Kidney (tissue), 14 donors: ENCODE measurements around the gene KIAA0513. TPM values are rescaled to one million over a fixed set of nuclear protein-coding genes. Genes with fewer than 3 reads are reported as not detected.

Source experiments
- DNase-seq, 5 donors: peaks; one replicate each; pipeline ENCODE4 v3.0.0-alpha.2; 2013 to 2020
- FAIRE-seq: peaks from 2 replicates; lab custom pipeline; 2012; peaks lifted over from hg19 to GRCh38; lab: Jason Lieb, UNC
- H3K27ac ChIP-seq, 2 donors: one replicate each; pipeline ENCODE4 v1.7.0; 2013; ENCODE audit warnings: low read depth in 2 of 2, low read length in 2 of 2, inconsistent platforms in 1 of 2
- H3K27me3 ChIP-seq: one replicate; pipeline ENCODE4 v1.7.1; 2013; ENCODE audit warnings: low read length, inconsistent platforms; ENCODE audit not compliant: control insufficient read depth, insufficient read depth
- H3K36me3 ChIP-seq, 3 donors: one replicate each; pipeline versions ENCODE4 v1.7.0 to v1.7.1; 2013; ENCODE audit warnings: low read length in 3 of 3, control low read depth in 1 of 3, inconsistent platforms in 1 of 3; ENCODE audit not compliant: insufficient read depth in 3 of 3, control insufficient read depth in 2 of 3
- H3K4me1 ChIP-seq, 3 donors: one replicate each; pipeline versions ENCODE4 v1.7.0 to v1.7.1; 2013; ENCODE audit warnings: low read length in 3 of 3, inconsistent platforms in 1 of 3, low read depth in 1 of 3; ENCODE audit not compliant: control insufficient read depth in 2 of 3, insufficient read depth in 2 of 3
- H3K4me3 ChIP-seq, 3 donors: one replicate each; pipeline versions ENCODE4 v1.7.0 to v1.8.1; 2013; ENCODE audit warnings: low read length in 3 of 3, control low read depth in 1 of 3, inconsistent platforms in 1 of 3
- H3K9ac ChIP-seq, 3 donors: one replicate each; pipeline versions ENCODE4 v1.7.0 to v1.7.1; 2013; ENCODE audit warnings: low read length in 3 of 3, control low read depth in 1 of 3, inconsistent platforms in 1 of 3
- H3K9me3 ChIP-seq, 3 donors: one replicate each; pipeline versions ENCODE4 v1.7.0 to v1.7.1; 2013; ENCODE audit warnings: low read length in 3 of 3, control low read depth in 1 of 3, inconsistent platforms in 1 of 3; ENCODE audit not compliant: control insufficient read depth in 2 of 3, insufficient read depth in 1 of 3
- intact Hi-C: fragments of 100-400 bp; cut with DNase I; formaldehyde crosslinking; loops from one replicate; pipeline ENCODE4 v1.11.1; 2022
- polyA plus RNA-seq: library from polyadenylated mRNA; stranded (reverse); fragments of 350-450 nt; fragmentation: Illumina TruSeq; extraction: RNeasy Lipid Tissue Mini Kit (QIAGEN cat#74804); gene quantifications from one replicate; pipeline ENCODE4 v1.2.3, GENCODE V29; 2014; ENCODE audit warnings: low read depth, low replicate concordance; ENCODE audit not compliant: insufficient read depth
- total RNA-seq: library from RNA; stranded (reverse); fragmentation: NEBNext Ultra II Directional; extraction: Animal tissue kit (Norgen Biotek cat#: 25700); gene quantifications from one replicate; pipeline ENCODE4 v1.2.1, GENCODE V29; 2021
- TF ChIP-seq, protein P1 (sequence below): IDR thresholded peaks from 3 replicates; pipeline ENCODE4 v1.5.1; 2012; ENCODE audit warnings: mild to moderate bottlenecking, moderate library complexity, borderline replicate concordance; ENCODE audit not compliant: insufficient read depth; ENCODE audit errors: extremely low read depth
- donor health status: control.
- donor health status: control.
- donor health status: control.
- donor health status: control.
- donor health status: control.
- donor health status: DM: yes; HTN: yes; CAD: no.
- donor health status: Normal renal cell carcinoma (clear cell type).

The KIAA0513 gene
- total and polyA plus RNA-seq, 2 donors from 2014 or later, result 2.6 to 19.2 TPM

DNA sequence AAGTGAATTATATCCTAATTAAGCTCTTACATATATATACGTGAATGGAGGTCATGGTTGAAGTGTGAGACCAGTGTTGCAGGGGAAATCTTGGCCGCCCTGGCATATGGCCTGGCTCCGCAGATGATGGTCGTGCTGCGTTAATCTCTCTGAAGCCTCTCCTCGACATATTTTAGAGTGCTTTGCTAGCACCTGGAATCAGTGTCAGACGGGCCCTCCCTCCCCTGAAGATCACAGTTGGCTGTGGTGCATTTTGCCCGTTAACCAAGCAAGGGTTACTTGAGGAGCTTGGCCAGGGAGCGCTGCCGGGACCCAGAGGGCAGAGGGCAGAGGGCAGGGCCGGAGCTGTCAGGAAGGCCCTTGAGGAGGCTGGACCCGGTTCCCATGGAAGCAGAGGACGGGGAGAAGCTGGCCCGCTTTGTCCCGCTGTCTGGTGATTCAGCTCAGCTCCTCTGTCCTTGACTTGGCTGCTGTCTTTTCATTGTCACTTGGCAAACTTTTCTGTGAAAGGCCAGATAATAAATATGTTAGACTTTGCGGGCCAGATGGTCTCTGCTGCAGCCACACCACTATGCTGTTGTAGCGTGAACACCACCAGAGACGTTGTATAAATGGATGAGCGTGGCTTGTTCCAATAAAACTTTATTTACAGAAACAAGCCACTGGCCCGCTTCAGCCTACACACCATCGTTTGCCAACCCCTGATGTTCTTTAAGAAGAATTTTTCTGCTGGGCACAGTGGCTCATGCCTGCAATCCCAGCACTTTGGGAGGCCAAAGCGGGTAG is 52.4 kb downstream of the KIAA0513 start:
- DNase-seq (peak in 1 of 5 donors; percentile 48), FAIRE-seq (no peak)
- Histone ChIP-seq H3K27me3 (no peaks in the 10 kb centered on the region), H3K9me3 (no peaks in the 10 kb centered on the region), H3K9ac (no peak overlapping the region), H3K27ac (no peak overlapping the region), H3K4me1 (no peaks in the 10 kb centered on the region), H3K36me3 (peaks cover 0 to 4% (median 3%) of the 10 kb centered on the region in 3 donors), H3K4me3 (no peak overlapping the region)
- TF ChIP-seq, protein P1, sequence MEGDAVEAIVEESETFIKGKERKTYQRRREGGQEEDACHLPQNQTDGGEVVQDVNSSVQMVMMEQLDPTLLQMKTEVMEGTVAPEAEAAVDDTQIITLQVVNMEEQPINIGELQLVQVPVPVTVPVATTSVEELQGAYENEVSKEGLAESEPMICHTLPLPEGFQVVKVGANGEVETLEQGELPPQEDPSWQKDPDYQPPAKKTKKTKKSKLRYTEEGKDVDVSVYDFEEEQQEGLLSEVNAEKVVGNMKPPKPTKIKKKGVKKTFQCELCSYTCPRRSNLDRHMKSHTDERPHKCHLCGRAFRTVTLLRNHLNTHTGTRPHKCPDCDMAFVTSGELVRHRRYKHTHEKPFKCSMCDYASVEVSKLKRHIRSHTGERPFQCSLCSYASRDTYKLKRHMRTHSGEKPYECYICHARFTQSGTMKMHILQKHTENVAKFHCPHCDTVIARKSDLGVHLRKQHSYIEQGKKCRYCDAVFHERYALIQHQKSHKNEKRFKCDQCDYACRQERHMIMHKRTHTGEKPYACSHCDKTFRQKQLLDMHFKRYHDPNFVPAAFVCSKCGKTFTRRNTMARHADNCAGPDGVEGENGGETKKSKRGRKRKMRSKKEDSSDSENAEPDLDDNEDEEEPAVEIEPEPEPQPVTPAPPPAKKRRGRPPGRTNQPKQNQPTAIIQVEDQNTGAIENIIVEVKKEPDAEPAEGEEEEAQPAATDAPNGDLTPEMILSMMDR, result no peak
- intact Hi-C loops, result no loop called here

DNA sequence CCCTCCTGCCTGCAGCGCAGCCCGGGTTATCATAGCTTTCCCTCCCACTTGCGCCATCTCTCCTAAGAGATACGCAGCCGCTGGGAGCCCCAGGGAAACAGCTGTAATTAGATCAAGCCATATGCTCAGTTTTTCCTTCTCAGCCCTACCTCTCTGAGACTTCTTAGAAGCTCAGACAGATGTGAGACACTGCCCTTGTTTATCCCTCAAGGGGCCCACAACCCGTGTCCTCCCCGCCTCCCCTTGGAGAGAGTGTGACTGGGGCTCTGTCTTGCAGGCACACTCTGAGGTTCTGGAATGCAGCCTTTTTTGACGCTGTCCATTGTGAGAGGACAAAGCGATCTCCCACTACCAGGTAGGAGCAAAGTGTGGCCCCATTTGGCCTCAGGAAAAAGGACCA is 53.4 kb downstream of the KIAA0513 start:
- no peaks in the 10 kb centered on the region for H3K27me3 ChIP-seq
- H3K4me3 ChIP-seq, result no peak overlapping the region
- no peaks in the 10 kb centered on the region for H3K4me1 ChIP-seq
- intact Hi-C loops, result no loop called here
- no peaks in the 10 kb centered on the region for H3K9me3 ChIP-seq
- H3K9ac ChIP-seq, result no peak overlapping the region
- DNase-seq, result peak in 1 of 5 donors; percentile 49
- H3K27ac ChIP-seq, result no peak overlapping the region
- TF ChIP-seq, protein P1, result no peak
- H3K36me3 ChIP-seq, result peaks cover 0 to 4% (median 3%) of the 10 kb centered on the region in 3 donors
- FAIRE-seq, result no peak

DNA sequence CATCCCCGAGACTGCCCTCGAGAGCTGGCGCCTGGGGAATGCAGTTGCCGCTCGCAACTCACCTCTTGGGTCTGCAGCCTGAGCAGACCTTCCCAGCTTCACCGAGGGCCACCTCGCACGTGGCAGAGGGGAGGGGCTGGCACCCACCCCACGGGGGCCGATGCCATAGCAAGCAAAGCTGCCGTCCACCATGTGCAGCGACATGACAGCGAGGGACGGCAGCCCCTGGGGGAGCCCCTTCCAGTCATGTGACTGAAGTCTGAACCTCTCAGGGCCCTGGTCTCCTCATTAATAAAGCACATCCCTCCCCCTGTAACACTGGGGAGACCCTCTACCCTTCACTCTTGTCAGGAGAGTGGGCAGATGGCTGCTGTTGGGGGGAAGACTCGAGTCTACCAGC is 54.2 kb downstream of the KIAA0513 start:
- Histone ChIP-seq H3K9me3 (no peaks in the 10 kb centered on the region), H3K9ac (no peak overlapping the region), H3K27me3 (no peaks in the 10 kb centered on the region), H3K4me3 (no peak overlapping the region), H3K27ac (no peak overlapping the region), H3K36me3 (peaks cover 0 to 4% (median 3%) of the 10 kb centered on the region in 3 donors), H3K4me1 (no peaks in the 10 kb centered on the region)
- FAIRE-seq (no peak), DNase-seq (peak in 1 of 5 donors; percentile 68)
- TF ChIP-seq, protein P1, result no peak
- intact Hi-C loops, result no loop called here
